GM18520 (cell line): ENCODE results near the gene MCTP1.

Experiments used
- ATAC-seq: cut with Tn5 transposase; IDR thresholded peaks from one replicate; pipeline ENCODE4 v1.9.1; 2021; ENCODE audit not compliant: unreplicated experiment

The MCTP1 gene

GRCh38 chr5:94674490-94675382, 610.2 kb downstream of the MCTP1 start:
- no peak for ATAC-seq

- ATAC-seq = no peak
These were observed 612.1 kb downstream of the MCTP1 start for GRCh38 chr5:94672746-94673145.

DNA sequence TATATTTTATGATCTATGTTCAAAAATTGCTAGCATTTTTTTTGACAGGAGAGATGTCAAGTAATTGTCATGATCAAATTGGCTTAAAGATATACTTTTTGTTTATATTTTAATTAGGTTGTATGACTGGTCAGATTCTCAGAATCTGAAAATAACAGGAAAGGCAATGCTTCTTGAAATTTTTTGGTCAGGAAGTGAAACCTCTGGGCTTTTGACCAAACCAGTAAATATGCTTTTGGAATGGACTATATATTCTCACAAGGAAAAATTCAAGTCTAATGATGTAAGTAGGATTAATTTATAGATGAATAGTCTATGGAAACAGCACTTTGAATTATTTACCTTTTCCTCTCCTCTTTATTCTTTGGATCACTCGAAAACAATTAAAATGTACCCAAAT, 614.2 kb downstream of the MCTP1 start:
- ATAC-seq = no peak

DNA sequence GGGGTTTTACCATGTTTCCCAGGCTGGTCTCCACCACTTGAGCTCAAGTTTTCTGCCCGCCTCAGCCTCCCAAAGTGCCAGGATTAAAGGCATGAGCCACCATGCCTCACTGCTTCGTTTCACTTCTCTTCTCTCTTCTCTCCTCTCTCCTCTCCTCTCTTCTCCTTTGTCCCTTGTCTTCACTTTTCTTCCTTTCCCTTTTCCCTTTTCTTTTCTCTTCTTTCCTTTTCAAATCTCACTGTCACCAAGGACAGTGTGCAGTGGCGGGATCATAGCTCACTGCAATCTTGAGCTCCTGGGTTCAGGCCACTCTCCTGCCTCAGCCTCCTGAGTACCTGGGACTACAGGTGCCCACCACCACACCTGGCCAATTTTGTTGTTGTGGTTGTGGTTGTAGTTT, 617.0 kb downstream of the MCTP1 start:
- no peak for ATAC-seq

DNA sequence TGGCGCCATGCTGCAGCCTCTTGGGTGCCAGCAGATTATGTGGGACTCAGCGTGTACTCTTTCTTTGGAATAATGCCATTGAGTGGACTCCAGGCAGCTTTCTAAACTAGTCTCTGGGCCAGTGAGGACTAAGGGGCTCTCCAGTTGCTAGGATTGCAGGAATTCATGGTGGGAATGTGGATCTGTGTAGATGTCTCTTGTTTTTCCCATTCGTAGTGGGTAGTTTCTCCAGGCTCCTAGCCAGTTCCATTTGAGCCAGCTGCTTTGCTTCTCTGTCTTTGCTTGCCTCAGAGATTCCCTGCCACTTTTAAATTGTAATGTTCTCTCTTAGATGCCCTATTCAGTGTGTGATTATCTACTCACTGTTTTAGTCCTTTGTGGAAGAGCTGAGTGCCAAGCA, 623.8 kb downstream of the MCTP1 start:
- ATAC-seq = no peak

DNA sequence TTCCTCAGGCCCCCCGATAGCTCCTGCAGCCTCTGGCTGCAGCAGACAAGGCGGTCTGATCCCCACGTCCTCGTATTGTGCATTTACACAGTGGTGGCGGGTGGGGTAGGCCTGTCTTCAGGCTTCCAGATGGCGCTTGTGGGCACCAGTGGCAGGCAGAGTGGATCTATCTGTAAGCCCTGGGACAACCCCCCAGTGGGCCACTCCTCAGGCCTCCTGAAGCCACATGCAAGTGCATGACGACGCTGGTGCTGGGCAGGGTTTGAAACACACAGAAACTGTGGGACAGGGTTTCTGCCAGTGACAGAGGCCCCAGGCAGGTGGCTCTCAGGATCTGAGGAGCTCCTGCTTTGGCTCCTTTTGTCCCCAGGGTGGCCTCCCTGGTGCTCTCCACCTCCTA, 624.4 kb downstream of the MCTP1 start:
- no peak for ATAC-seq

DNA sequence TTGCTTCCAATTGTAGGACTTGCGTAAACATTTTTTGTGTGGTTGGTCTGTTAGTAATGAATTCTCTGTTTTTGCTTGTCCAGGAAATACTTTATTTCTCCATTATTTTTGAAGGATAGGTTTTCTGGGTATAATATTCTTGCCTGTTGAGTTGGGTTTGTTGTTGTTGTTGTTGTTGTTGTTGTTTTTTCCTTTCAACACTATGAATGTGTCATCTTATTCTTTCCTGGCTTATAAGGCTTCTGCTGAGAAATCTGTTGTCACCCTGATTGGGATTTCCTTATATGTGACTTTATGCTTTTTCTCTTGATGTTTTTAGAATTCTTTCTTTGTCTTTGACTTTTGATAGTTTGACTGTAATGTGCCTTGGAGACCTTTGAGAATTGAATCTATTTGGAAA, 626.6 kb downstream of the MCTP1 start:
- ATAC-seq = no peak
